Measurements from ENCODE around the gene ANKS1B. TPM values are rescaled to one million over a fixed set of nuclear protein-coding genes. Genes with fewer than 3 reads are reported as not detected.
A peak's percentile ranks its signal among the peaks of the same experiment; 100 is the strongest.

ANKS1B gene
- total and polyA plus RNA-seq, 11 donors, result 0.62 to 5.8 (median 1.8) TPM

GRCh38 chr12:99983456-99984258, 1.1 kb downstream of the ANKS1B start:
- Histone ChIP-seq H3K9me3 (no peaks in the 10 kb centered on the region), H3K4me1 (peaks cover 0 to 20% (median 0%) of the 10 kb centered on the region in 12 donors), H3K27me3 (peaks cover 0 to 19% (median 0%) of the 10 kb centered on the region in 9 donors), H3K27ac (peak overlapping the region in 4 of 12 donors; percentile 28 to 81 (median 47)), H3K4me3 (peak overlapping the region in 11 of 12 donors; percentile 25 to 66 (median 53)), H3K36me3 (no peaks in the 10 kb centered on the region)
- DNase-seq (no peak), ATAC-seq (peak in 1 of 4 donors; percentile 12)
- TF ChIP-seq POLR2A (IDR thresholded peaks at IDR 0.05) (no peak), CTCF (IDR thresholded peaks at IDR 0.05) (no peak)
- WGBS, 4 donors, result 26 to 33% (median 27%) methylated on average over 20 of the region's 20 CpGs
- intact Hi-C loops (cut with DNase I), result no loop called here

- WGBS, 4 donors, result 70 to 75% (median 73%) methylated on average over 4 of the region's 4 CpGs
- Histone ChIP-seq H3K4me3 (no peak overlapping the region), H3K27ac (no peak overlapping the region), H3K9me3 (no peaks in the 10 kb centered on the region), H3K4me1 (peaks cover 0 to 20% (median 0%) of the 10 kb centered on the region in 12 donors), H3K27me3 (peaks cover 0 to 19% (median 0%) of the 10 kb centered on the region in 9 donors), H3K36me3 (no peaks in the 10 kb centered on the region)
- TF ChIP-seq POLR2A (IDR thresholded peaks at IDR 0.05) (no peak), CTCF (IDR thresholded peaks at IDR 0.05) (no peak)
- ATAC-seq (no peak), DNase-seq (no peak)
- intact Hi-C loops (cut with DNase I), result no loop called here
Observed at GRCh38 chr12:99981639-99982190, 3.0 kb downstream of the ANKS1B start.

- H3K4me1 ChIP-seq, result peaks cover 0 to 12% (median 0%) of the 10 kb centered on the region in 12 donors
- DNase-seq (no peak), ATAC-seq (no peak)
- 59 to 63% (median 60%) methylated on average over 2 of the region's 2 CpGs for WGBS, 4 donors
- intact Hi-C loops (cut with DNase I), result no loop called here
- H3K4me3 ChIP-seq, result no peak overlapping the region
- no peaks in the 10 kb centered on the region for H3K36me3 ChIP-seq
- peaks cover 0 to 6% (median 0%) of the 10 kb centered on the region in 9 donors for H3K27me3 ChIP-seq
- no peak overlapping the region for H3K27ac ChIP-seq
- no peaks in the 10 kb centered on the region for H3K9me3 ChIP-seq
- TF ChIP-seq CTCF (IDR thresholded peaks at IDR 0.05), result no peak
- TF ChIP-seq POLR2A (IDR thresholded peaks at IDR 0.05), result no peak
Observed at GRCh38 chr12:99979471-99979870, 5.3 kb downstream of the ANKS1B start.

GRCh38 chr12:99978152-99978551, 6.6 kb downstream of the ANKS1B start:
- Histone ChIP-seq H3K36me3 (no peaks in the 10 kb centered on the region), H3K4me3 (no peak overlapping the region), H3K27me3 (no peaks in the 10 kb centered on the region), H3K4me1 (no peaks in the 10 kb centered on the region), H3K9me3 (peaks cover 0 to 8% (median 0%) of the 10 kb centered on the region in 12 donors), H3K27ac (no peak overlapping the region)
- TF ChIP-seq POLR2A (IDR thresholded peaks at IDR 0.05) (no peak), CTCF (IDR thresholded peaks at IDR 0.05) (no peak)
- ATAC-seq (no peak), DNase-seq (no peak)
- 77 to 89% (median 81%) methylated on average over 1 of the region's 1 CpG for WGBS, 4 donors
- intact Hi-C loops (cut with DNase I), result no loop called here
